ENCODE data around the gene CCNE1. TPM values are rescaled to one million over a fixed set of nuclear protein-coding genes. Genes with fewer than 3 reads are reported as not detected.
"Not testable (repeated sequence)": the region's sequence is repeated elsewhere in the genome, so short reads cannot be mapped to it uniquely, and the experiment has no call there.

Gene CCNE1
- total RNA-seq, 1 donor = 5.4 TPM

DNA sequence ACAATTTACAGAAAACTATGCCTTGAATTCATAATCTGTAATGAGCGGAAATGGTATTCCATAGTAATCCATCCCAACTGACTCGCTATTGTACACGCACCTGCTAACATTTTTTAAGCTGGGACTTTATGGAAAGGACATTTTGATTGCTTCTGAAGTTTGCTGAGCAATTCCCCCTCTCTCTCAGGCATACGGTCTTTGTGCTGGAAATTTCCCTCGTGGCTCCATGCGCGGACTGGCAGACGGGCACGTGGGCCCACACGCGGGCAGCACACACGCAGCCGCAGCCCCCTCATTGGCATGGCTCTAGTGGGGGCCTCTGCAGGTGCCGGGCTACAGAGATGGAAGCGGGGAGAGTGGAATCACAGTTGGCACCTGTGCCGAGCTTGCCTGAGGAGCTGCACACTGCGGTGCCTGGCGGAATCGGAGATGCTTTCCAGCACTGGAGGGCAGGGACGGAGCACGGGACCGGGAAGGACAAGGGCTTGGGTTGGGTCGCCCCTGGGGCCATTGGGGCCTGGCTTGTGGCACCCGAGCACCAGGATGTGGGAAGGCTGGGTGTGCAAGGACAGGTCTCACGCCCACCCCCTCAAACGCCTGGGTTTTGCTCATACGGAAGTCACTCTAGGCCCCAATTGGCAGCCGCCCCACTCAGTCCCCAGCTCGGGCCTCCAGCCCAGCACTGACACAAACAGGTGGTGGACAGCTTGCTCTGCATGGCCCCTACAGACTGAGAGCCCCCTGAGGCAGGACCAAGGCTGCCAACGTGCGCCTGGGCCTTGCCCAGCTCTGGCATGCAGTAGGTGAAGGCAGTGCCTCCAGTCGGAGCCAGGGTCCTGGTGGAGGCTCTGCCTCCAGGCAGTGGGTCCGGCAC is 30.2 kb upstream of the CCNE1 start:
- no peak overlapping the region for H3K4me3 ChIP-seq (ENCODE audit: low read length)
- H3K27me3 ChIP-seq (ENCODE audit: insufficient read depth, low read length) = no peaks in the 10 kb centered on the region
- no peaks in the 10 kb centered on the region for H3K4me1 ChIP-seq (ENCODE audit: insufficient read depth, low read length)
- H3K9me3 ChIP-seq (ENCODE audit: low read depth, low read length) = no peaks in the 10 kb centered on the region

DNA sequence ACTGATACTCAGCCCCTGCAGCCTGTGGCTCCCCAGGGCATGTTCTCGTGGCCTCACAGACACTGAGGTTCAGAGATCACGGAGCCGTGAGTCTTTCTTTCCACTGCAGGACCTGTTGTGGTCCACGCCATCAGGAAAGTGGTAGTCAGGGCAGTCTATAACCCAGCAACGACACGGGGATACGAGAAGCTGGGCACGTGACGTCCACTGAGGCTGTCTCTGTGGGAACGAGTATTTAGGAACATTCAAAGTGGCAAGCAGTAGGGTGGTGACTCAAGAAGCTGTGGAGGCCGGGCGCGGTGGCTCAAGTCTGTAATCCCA is 29.6 kb upstream of the CCNE1 start:
- H3K4me1 ChIP-seq (ENCODE audit: insufficient read depth, low read length) = no peaks in the 10 kb centered on the region
- H3K27me3 ChIP-seq (ENCODE audit: insufficient read depth, low read length) = no peaks in the 10 kb centered on the region
- no peaks in the 10 kb centered on the region for H3K9me3 ChIP-seq (ENCODE audit: low read depth, low read length)
- no peak overlapping the region for H3K4me3 ChIP-seq (ENCODE audit: low read length)

DNA sequence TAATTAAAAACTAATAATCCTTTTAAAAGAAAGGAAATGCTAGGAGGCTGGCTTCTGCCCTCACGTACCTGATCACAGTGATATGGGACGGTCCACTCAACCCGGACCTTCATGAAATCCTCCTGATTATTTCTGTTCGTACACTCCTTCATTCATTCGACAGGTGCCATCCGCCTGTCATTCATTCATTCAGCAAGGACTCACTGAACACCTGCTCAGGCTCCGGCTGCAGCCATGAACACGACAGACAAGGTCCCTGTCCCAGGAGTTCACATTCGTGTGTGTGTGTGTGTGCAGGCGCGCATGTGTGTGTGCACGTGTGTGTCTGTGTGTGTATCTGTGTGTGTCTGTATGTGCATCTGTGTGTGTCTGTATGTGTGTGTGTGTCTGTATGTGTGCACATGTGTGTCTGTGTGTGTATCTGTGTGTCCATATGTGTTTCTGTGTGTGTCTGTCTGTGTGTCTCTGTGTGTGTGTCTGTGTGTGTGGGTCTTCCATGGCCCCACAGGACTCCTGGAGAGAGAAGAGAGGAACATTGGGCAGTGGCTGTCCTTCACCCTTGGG is 28.1 kb upstream of the CCNE1 start:
- H3K4me1 ChIP-seq (ENCODE audit: insufficient read depth, low read length) = no peaks in the 10 kb centered on the region
- no peaks in the 10 kb centered on the region for H3K9me3 ChIP-seq (ENCODE audit: low read depth, low read length)
- H3K27me3 ChIP-seq (ENCODE audit: insufficient read depth, low read length) = no peaks in the 10 kb centered on the region
- H3K4me3 ChIP-seq (ENCODE audit: low read length) = no peak overlapping the region

- Histone ChIP-seq H3K4me1 (ENCODE audit: insufficient read depth, low read length) (no peaks in the 10 kb centered on the region), H3K27me3 (ENCODE audit: insufficient read depth, low read length) (no peaks in the 10 kb centered on the region), H3K4me3 (ENCODE audit: low read length) (no peak overlapping the region), H3K9me3 (ENCODE audit: low read depth, low read length) (no peaks in the 10 kb centered on the region)
These were observed 27.1 kb upstream of the CCNE1 start for GRCh38 chr19:29784598-29785223.

- H3K27me3 ChIP-seq (ENCODE audit: insufficient read depth, low read length) = no peaks in the 10 kb centered on the region
- no peak overlapping the region for H3K4me3 ChIP-seq (ENCODE audit: low read length)
- H3K9me3 ChIP-seq (ENCODE audit: low read depth, low read length) = no peaks in the 10 kb centered on the region
- H3K4me1 ChIP-seq (ENCODE audit: insufficient read depth, low read length) = no peaks in the 10 kb centered on the region
These were observed 26.4 kb upstream of the CCNE1 start for GRCh38 chr19:29785360-29785759.

DNA sequence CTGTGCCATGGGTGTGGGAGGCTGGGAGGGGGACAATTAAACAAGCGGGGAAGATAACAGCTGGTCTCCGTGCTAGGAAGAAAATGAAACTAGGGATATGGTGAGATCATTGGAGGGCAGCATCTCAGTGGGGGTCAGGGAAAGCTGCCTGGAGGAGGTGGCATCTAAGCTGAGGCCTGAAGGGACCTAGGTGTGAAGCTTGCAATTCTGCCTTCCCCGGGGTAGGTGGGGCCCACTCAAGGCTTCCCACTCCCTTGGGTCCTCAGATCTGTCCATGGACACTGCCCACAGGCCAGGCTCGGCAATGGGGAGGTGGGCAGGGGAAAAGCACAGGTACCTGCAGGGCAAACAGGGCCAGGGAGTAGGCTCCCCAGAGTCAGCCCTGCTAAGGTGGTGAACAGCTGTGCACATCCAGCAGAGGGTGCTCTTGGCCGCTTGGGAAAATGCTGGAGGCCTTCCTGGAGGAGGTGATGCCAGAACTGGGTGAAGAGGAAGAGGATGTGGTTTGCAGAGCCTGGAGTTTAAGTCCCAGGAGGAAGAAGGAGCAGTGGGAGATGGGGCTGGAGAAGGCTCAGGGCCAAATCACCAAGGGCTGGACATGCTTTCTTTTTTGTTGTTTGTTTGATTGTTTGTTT is 25.7 kb upstream of the CCNE1 start:
- H3K4me3 ChIP-seq (ENCODE audit: low read length) = no peak overlapping the region
- no peaks in the 10 kb centered on the region for H3K9me3 ChIP-seq (ENCODE audit: low read depth, low read length)
- H3K27me3 ChIP-seq (ENCODE audit: insufficient read depth, low read length) = no peaks in the 10 kb centered on the region

DNA sequence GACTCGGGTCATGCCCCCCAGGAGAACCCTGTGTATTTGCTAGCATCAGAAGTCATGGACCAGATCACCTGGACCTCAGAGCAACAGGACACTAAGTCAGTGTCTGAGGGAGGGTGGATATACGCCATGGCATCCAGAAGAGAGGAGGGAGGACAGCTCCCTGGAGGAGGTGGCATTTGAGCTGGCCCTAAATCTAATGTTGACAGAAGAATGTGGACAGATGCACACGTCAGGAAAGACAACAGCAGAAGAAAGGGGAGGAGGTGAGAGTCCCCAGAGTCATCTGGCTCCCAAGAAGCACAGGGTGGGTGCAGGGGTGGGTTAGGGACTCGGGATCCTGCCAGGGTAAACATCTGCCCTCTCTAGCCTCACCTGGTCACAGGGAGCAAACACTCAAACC is 24.5 kb upstream of the CCNE1 start:
- Histone ChIP-seq H3K4me1 (ENCODE audit: insufficient read depth, low read length) (no peaks in the 10 kb centered on the region), H3K27me3 (ENCODE audit: insufficient read depth, low read length) (no peaks in the 10 kb centered on the region), H3K4me3 (ENCODE audit: low read length) (no peak overlapping the region), H3K9me3 (ENCODE audit: low read depth, low read length) (no peaks in the 10 kb centered on the region)

More for the DNA sequence above, 25.7 kb upstream of the CCNE1 start:
- no peaks in the 10 kb centered on the region for H3K4me1 ChIP-seq (ENCODE audit: insufficient read depth, low read length)

DNA sequence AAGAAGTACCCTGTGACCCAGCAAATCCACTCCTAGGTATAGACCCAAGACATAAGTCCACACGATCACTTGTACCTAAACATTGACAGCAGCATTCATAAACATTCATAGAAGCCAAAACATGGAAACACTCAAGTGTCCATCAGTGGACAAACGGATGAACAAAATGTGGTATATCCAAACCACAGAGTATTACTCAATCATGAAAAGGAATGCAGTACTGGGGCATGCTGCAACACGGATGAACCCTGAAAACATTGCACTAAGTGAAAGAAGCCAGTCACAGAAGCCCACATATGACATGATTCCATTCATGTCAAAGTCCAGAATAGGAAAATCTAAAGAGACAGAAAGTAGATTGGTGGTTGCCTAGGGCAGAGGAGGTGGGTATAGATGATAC is 22.8 kb upstream of the CCNE1 start:
- H3K27me3 ChIP-seq (ENCODE audit: insufficient read depth, low read length) = no peaks in the 10 kb centered on the region
- no peak overlapping the region for H3K4me3 ChIP-seq (ENCODE audit: low read length)
- H3K4me1 ChIP-seq (ENCODE audit: insufficient read depth, low read length) = no peaks in the 10 kb centered on the region
- no peaks in the 10 kb centered on the region for H3K9me3 ChIP-seq (ENCODE audit: low read depth, low read length)

DNA sequence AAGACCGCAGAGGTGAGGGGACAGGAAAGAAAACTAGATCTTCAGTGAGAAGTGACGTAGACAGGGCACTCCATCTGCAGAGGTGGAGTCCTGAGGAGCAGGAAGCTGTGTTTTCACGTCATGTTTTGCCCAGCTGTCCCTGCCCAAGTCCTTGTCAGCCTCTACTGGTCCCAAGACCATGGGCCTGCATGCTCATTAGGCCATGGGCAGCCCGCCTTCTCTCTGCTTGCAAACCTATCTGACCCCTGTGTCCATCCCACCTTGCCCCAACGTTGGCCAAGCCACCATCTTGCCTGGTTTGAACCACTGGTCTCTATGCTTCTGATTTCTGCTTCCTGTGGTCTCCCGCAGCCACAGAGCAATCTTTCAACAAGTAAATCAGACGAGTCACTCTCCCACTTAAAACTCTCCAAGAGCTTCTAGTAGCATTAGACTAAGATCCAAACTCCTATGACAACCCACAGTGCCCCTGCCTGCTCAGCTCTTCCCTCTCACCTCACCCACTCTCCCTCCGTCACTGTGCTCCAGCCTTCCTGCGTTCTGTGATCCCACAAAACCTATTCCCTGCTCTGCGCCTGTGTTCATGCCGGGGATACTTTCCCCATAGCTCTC is 18.6 kb upstream of the CCNE1 start:
- H3K4me3 ChIP-seq (ENCODE audit: low read length) = no peak overlapping the region
- H3K4me1 ChIP-seq (ENCODE audit: insufficient read depth, low read length) = no peaks in the 10 kb centered on the region
- H3K27me3 ChIP-seq (ENCODE audit: insufficient read depth, low read length) = no peaks in the 10 kb centered on the region
- H3K9me3 ChIP-seq (ENCODE audit: low read depth, low read length) = no peaks in the 10 kb centered on the region

DNA sequence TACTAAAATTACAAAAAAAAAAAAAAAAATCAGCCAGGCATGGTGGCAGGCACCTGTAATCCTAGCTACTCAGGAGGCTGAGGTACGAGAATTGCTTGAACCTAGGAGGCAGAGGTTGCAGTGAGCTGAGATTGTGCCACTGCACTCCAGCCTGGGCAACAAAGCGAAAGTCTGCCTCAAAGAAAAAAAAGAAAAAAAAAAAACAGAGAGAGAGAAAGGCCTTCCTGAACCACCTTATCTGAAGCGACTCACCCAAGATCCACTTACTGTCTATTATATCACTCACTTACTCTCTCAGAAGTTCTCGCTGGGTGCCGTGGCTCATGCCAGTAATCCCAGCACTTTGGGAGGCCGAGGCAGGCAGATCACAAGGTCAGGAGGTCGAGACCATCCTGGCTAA is 17.3 kb upstream of the CCNE1 start:
- not testable (repeated sequence) for H3K9me3 ChIP-seq (ENCODE audit: low read depth, low read length); H3K4me3 ChIP-seq (ENCODE audit: low read length); H3K4me1 ChIP-seq (ENCODE audit: insufficient read depth, low read length); H3K27me3 ChIP-seq (ENCODE audit: insufficient read depth, low read length)

DNA sequence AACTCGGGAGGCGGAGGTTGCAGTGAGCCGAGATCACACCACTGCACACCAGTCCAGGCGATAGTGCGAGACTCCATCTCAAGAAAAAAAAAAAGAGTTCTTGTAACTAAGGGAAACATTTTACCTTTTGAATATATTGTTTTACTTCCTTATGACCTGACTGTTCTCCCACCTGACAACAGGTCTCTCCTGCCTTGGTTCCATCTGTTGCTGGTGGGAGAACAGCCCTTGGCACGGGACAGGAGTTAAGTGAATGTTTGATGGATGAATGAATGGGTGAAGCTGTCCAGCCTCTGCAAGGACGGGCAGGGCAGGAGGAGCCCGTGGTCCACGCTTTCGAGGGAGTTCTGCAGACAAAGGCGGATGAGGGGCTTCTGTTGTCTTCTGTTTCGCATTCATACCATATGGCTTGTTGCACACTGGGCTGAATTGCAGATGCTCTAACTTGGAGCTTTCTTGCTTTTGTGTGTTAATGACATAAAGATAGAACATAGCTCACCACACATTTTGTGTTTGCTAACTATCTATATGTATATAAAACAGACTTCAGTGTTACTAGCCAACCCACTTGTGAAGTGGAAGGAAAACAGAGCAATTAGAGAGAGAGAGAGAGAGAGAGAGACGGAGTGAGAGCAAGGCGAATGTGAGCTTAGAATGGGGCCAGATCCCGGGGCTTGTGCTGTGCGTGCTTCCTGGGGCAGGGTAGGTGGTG is 16.2 kb upstream of the CCNE1 start:
- no peaks in the 10 kb centered on the region for H3K4me1 ChIP-seq (ENCODE audit: insufficient read depth, low read length)
- no peaks in the 10 kb centered on the region for H3K27me3 ChIP-seq (ENCODE audit: insufficient read depth, low read length)
- no peak overlapping the region for H3K4me3 ChIP-seq (ENCODE audit: low read length)
- no peaks in the 10 kb centered on the region for H3K9me3 ChIP-seq (ENCODE audit: low read depth, low read length)

DNA sequence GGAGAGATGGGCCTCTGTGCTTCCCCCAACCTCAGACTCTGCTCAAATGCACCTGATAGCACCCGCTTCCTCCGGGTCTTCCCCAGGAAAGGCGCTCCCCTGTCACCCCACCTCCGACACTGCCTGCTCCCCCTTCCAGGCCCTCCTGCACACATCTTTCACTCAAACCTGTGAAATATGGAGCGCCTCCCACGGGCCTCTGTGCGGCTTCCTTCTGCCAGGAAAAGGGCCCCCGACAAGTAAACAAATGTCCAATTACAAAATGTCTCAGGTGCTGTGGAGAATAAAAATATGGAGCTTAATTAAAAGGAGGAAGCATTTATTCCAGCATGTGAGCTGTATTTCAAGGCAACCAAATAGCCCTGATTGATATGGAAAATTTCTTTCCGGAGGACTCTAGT is 15.6 kb upstream of the CCNE1 start:
- Histone ChIP-seq H3K27me3 (ENCODE audit: insufficient read depth, low read length) (no peaks in the 10 kb centered on the region), H3K9me3 (ENCODE audit: low read depth, low read length) (no peaks in the 10 kb centered on the region), H3K4me3 (ENCODE audit: low read length) (no peak overlapping the region)

DNA sequence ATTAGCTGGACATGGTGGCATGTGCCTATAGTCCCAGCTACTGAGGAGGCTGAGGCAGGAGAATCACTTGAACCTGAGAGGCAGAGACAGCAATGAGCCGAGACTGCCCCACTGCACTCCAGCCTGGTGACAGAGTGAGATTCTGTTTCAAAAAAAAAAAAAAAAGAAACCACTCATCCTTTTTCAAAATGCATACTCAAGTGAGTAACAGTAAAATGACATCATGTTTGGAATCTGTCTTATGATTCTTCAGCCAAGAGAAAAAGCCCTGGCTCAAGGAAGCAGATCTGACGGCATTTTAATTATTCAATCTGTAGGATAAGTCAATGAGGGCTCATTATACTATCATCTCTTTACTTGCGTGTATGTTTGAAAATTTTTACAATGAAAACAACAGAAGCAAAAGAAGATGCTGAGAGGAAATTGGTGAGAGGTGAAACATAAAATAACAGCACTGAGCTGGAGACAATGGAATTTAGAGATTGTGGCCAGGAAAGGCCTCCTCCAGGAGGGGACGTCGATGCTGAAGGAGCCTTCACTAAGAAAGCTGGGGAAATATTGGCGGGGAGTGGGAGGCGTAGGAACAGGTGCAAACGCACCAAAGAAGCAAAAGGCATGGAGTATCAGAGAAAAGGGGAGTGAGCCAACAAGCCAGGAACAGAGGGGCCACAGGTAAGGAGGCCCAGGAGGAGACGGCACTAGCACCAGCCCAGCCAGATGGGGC is 12.9 kb upstream of the CCNE1 start:
- Histone ChIP-seq H3K4me1 (ENCODE audit: insufficient read depth, low read length) (no peaks in the 10 kb centered on the region), H3K27me3 (ENCODE audit: insufficient read depth, low read length) (no peaks in the 10 kb centered on the region), H3K9me3 (ENCODE audit: low read depth, low read length) (no peaks in the 10 kb centered on the region), H3K4me3 (ENCODE audit: low read length) (no peak overlapping the region)

More for the DNA sequence above, 15.6 kb upstream of the CCNE1 start:
- no peaks in the 10 kb centered on the region for H3K4me1 ChIP-seq (ENCODE audit: insufficient read depth, low read length)

All from mononuclear cell (primary cell).